GM15510 (cell line): ENCODE measurements around the gene JUN.

Source experiments
- POLR2A ChIP-seq: IDR thresholded peaks from 3 replicates; pipeline ENCODE4 v1.6.1; 2011; ENCODE audit warnings: borderline replicate concordance; ENCODE audit not compliant: insufficient read length; ENCODE audit errors: extremely low read depth

JUN gene

GRCh38 chr1:58783993-58784757 lies at the start of gene JUN:
TSS of gene JUN (minus strand) at chr1:58784047. CDS start at chr1:58783070, 977 bp downstream.
- peak; percentile 100 for TF ChIP-seq POLR2A

- TF ChIP-seq POLR2A, result no peak
These were observed 49.3 kb upstream of the JUN start for GRCh38 chr1:58833166-58833565.

GRCh38 chr1:58830291-58830690 lies 46.4 kb upstream of the JUN start:
- no peak for TF ChIP-seq POLR2A

- TF ChIP-seq POLR2A, result no peak
These were observed 46.0 kb upstream of the JUN start for GRCh38 chr1:58829866-58830265.

GRCh38 chr1:58827298-58827697 lies 43.5 kb upstream of the JUN start:
- TF ChIP-seq POLR2A, result no peak

- no peak for TF ChIP-seq POLR2A
These were observed 41.0 kb upstream of the JUN start for GRCh38 chr1:58824753-58825389.

GRCh38 chr1:58823481-58824010 lies 39.7 kb upstream of the JUN start:
- TF ChIP-seq POLR2A, result no peak

- no peak for TF ChIP-seq POLR2A
These were observed 37.5 kb upstream of the JUN start for GRCh38 chr1:58821309-58821708.

GRCh38 chr1:58818976-58819375 lies 35.1 kb upstream of the JUN start:
- no peak for TF ChIP-seq POLR2A

- TF ChIP-seq POLR2A, result no peak
These were observed 34.2 kb upstream of the JUN start for GRCh38 chr1:58818075-58818474.

- TF ChIP-seq POLR2A, result no peak
These were observed 32.9 kb upstream of the JUN start for GRCh38 chr1:58816747-58817221.

- peak; percentile 74 for TF ChIP-seq POLR2A
These were observed 32.4 kb upstream of the JUN start for GRCh38 chr1:58816072-58816746.

GRCh38 chr1:58815686-58816071 lies 31.8 kb upstream of the JUN start:
- TF ChIP-seq POLR2A, result no peak

- peak; percentile 61 for TF ChIP-seq POLR2A
These were observed 31.3 kb upstream of the JUN start for GRCh38 chr1:58815069-58815685.
